Glomerular visceral epithelial cell (primary cell): Measurements from ENCODE around the gene TSPAN2.

Source experiments
- DNase-seq: peaks from one replicate; pipeline ENCODE4 v3.0.0-alpha.2; 2016; ENCODE audit errors: extremely low spot score

TSPAN2 gene

GRCh38 chr1:115089420-115090185 lies at the start of gene TSPAN2:
Gene TSPAN2, minus strand, starts transcription at chr1:115089503. Its CDS starts 71 bp downstream, at chr1:115089432.
- DNase-seq: peak; percentile 75

- DNase-seq: peak; percentile 93
These were observed 49.7 kb upstream of the TSPAN2 start for GRCh38 chr1:115138973-115139372.

GRCh38 chr1:115138271-115138670 lies 49.0 kb upstream of the TSPAN2 start:
- no peak for DNase-seq

- no peak for DNase-seq
These were observed 47.9 kb upstream of the TSPAN2 start for GRCh38 chr1:115137191-115137590.

- peak; percentile 48 for DNase-seq
These were observed 47.4 kb upstream of the TSPAN2 start for GRCh38 chr1:115136706-115137105.

GRCh38 chr1:115136106-115136505 lies 46.8 kb upstream of the TSPAN2 start:
- peak; percentile 65 for DNase-seq

GRCh38 chr1:115135681-115136080 lies 46.4 kb upstream of the TSPAN2 start:
- DNase-seq: peak; percentile 56

- peak; percentile 89 for DNase-seq
These were observed 45.7 kb upstream of the TSPAN2 start for GRCh38 chr1:115134850-115135480.

- no peak for DNase-seq
These were observed 44.9 kb upstream of the TSPAN2 start for GRCh38 chr1:115134231-115134630.

- DNase-seq: peak; percentile 66
These were observed 44.1 kb upstream of the TSPAN2 start for GRCh38 chr1:115133440-115133839.

GRCh38 chr1:115130786-115131185 lies 41.5 kb upstream of the TSPAN2 start:
- DNase-seq: peak; percentile 39

GRCh38 chr1:115129071-115129640 lies 39.9 kb upstream of the TSPAN2 start:
- DNase-seq: no peak

- DNase-seq: no peak
These were observed 38.2 kb upstream of the TSPAN2 start for GRCh38 chr1:115127539-115127938.

GRCh38 chr1:115126516-115126915 lies 37.2 kb upstream of the TSPAN2 start:
- DNase-seq: no peak

GRCh38 chr1:115123116-115123515 lies 33.8 kb upstream of the TSPAN2 start:
- DNase-seq: no peak

- DNase-seq: no peak
These were observed 32.5 kb upstream of the TSPAN2 start for GRCh38 chr1:115121793-115122192.

- no peak for DNase-seq
These were observed 31.0 kb upstream of the TSPAN2 start for GRCh38 chr1:115120296-115120695.

- peak; percentile 37 for DNase-seq
These were observed 29.3 kb upstream of the TSPAN2 start for GRCh38 chr1:115118611-115119010.

- no peak for DNase-seq
These were observed 28.8 kb upstream of the TSPAN2 start for GRCh38 chr1:115118086-115118485.

GRCh38 chr1:115117298-115117697 lies 28.0 kb upstream of the TSPAN2 start:
- no peak for DNase-seq

GRCh38 chr1:115116512-115116911 lies 27.2 kb upstream of the TSPAN2 start:
- no peak for DNase-seq

GRCh38 chr1:115115521-115116161 lies 26.3 kb upstream of the TSPAN2 start:
- peak; percentile 37 for DNase-seq
